Measurements from ENCODE around the gene TMEM130.

DNA sequence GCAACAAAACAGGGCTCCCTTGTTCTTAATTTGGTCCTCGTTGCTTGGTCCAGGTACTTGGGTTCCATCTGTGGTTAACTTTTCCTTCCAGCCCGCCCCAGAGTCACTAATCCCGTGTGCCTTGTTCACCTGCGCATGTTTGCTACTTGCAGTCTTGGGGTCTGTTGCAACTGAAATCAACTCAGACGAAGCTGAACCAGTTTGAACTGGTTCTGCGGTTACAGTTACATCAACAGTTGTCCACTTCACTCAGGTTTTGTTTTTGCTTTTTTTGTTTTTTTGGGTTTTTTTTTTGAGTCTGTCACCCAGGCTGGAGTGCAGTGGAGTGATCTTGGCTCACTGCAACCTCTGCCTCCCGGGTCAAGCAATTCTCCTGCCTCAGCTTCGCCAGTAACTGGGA, 43.2 kb upstream of the TMEM130 start:
- TF ChIP-seq, protein P1, sequence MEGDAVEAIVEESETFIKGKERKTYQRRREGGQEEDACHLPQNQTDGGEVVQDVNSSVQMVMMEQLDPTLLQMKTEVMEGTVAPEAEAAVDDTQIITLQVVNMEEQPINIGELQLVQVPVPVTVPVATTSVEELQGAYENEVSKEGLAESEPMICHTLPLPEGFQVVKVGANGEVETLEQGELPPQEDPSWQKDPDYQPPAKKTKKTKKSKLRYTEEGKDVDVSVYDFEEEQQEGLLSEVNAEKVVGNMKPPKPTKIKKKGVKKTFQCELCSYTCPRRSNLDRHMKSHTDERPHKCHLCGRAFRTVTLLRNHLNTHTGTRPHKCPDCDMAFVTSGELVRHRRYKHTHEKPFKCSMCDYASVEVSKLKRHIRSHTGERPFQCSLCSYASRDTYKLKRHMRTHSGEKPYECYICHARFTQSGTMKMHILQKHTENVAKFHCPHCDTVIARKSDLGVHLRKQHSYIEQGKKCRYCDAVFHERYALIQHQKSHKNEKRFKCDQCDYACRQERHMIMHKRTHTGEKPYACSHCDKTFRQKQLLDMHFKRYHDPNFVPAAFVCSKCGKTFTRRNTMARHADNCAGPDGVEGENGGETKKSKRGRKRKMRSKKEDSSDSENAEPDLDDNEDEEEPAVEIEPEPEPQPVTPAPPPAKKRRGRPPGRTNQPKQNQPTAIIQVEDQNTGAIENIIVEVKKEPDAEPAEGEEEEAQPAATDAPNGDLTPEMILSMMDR (IDR thresholded peaks at IDR 0.05; ENCODE audit: borderline replicate concordance, extremely low read depth, low read length, poor library complexity, severe bottlenecking) = no peak
- no peak for TF ChIP-seq EZH2 (IDR thresholded peaks at IDR 0.05; ENCODE audit: borderline replicate concordance, low read depth, low read length, severe bottlenecking)

All from DND-41 (cell line).